Spleen (tissue), 7 donors: ENCODE measurements around the gene TEKT5.

ENCODE experiments used
- POLR2A ChIP-seq, 3 donors: fragments of 450-650 bp; IDR thresholded peaks; one replicate each; pipeline ENCODE4 v1.5.1; 2017; ENCODE audit warnings: antibody characterized with exemption in 3 of 3, mild to moderate bottlenecking in 1 of 3
- POLR2AphosphoS5 ChIP-seq, 3 donors: sonication (generic); formaldehyde crosslinking; IDR thresholded peaks; one replicate each; pipeline ENCODE4 v1.5.1; 2017; ENCODE audit warnings: antibody characterized with exemption in 3 of 3
- TF ChIP-seq, protein P1 (sequence below), 11 experiments: fragments of 200-600 bp in 7 of 11; fragments of 450-650 bp in 4 of 11; sonication (generic) in 4 of 11; IDR thresholded peaks in 8 of 11; conservative IDR thresholded peaks in 3 of 11; 1 replicate in 7 of 11; 2 replicates in 4 of 11; pipeline versions ENCODE4 v1.4.0 to v1.8.0; 2016 to 2021; ENCODE audit warnings: antibody characterized with exemption in 11 of 11, inconsistent platforms in 4 of 11, mild to moderate bottlenecking in 1 of 11
- donor health status: DM: no; HTN: no; CAD: no; lungs with moderate emphysema.
- donor health status: DM: no; HTN: no; CAD: no.
- donor health status: DM: no; HTN: no; CAD: no.

GRCh38 chr16:10579965-10580882 lies 114.5 kb downstream of the TEKT5 start, which contains the start of gene EMP2:
- TF ChIP-seq POLR2AphosphoS5 (IDR thresholded peaks at IDR 0.05) (peak; percentile 48 to 84 (median 82)), POLR2A (IDR thresholded peaks at IDR 0.05) (no peak)
- TF ChIP-seq, protein P1, sequence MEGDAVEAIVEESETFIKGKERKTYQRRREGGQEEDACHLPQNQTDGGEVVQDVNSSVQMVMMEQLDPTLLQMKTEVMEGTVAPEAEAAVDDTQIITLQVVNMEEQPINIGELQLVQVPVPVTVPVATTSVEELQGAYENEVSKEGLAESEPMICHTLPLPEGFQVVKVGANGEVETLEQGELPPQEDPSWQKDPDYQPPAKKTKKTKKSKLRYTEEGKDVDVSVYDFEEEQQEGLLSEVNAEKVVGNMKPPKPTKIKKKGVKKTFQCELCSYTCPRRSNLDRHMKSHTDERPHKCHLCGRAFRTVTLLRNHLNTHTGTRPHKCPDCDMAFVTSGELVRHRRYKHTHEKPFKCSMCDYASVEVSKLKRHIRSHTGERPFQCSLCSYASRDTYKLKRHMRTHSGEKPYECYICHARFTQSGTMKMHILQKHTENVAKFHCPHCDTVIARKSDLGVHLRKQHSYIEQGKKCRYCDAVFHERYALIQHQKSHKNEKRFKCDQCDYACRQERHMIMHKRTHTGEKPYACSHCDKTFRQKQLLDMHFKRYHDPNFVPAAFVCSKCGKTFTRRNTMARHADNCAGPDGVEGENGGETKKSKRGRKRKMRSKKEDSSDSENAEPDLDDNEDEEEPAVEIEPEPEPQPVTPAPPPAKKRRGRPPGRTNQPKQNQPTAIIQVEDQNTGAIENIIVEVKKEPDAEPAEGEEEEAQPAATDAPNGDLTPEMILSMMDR (IDR thresholded peaks at IDR 0.05 in 8 of 11, conservative IDR thresholded peaks at IDR 0.05 in 3 of 11), result peak in 8 of 11 experiments; percentile 9 to 52 (median 40)
